Keratinocyte (primary cell): ENCODE data around the gene IGBP1. TPM values are rescaled to one million over a fixed set of nuclear protein-coding genes. Genes with fewer than 3 reads are reported as not detected.
"Not testable (repeated sequence)": the region's sequence is repeated elsewhere in the genome, so short reads cannot be mapped to it uniquely, and the experiment has no call there.

Experiments
- DNase-seq: peaks from one replicate; pipeline ENCODE4 v3.0.0-alpha.2; 2011; ENCODE audit warnings: low read depth, missing footprints, low spot score
- FAIRE-seq: peaks from 2 replicates; lab custom pipeline; 2011; peaks lifted over from hg19 to GRCh38; lab: Jason Lieb, UNC
- H2AFZ ChIP-seq: 2 replicates; pipeline ENCODE4 v1.6.0; 2012; ENCODE audit warnings: low read length, control low read depth, inconsistent platforms; ENCODE audit not compliant: control insufficient read depth
- H3K27ac ChIP-seq: 2 replicates; pipeline ENCODE4 v1.5.1; 2011; ENCODE audit warnings: low read length; ENCODE audit not compliant: control insufficient read depth, insufficient read depth
- H3K27me3 ChIP-seq: 3 replicates; pipeline ENCODE4 v1.6.0; 2011; ENCODE audit warnings: low read length; ENCODE audit not compliant: control insufficient read depth, insufficient read depth; ENCODE audit errors: extremely low read depth
- H3K36me3 ChIP-seq, 2 experiments: 2 replicates in 1 of 2; 3 replicates in 1 of 2; pipeline ENCODE4 v1.5.1; 2011; ENCODE audit warnings: low read length in 2 of 2, mild to moderate bottlenecking in 1 of 2; ENCODE audit not compliant: control insufficient read depth in 2 of 2, insufficient read depth in 2 of 2; ENCODE audit errors: extremely low read depth in 1 of 2
- H3K4me1 ChIP-seq: 3 replicates; pipeline ENCODE4 v1.5.1; 2011; ENCODE audit warnings: low read length; ENCODE audit not compliant: control insufficient read depth, insufficient read depth; ENCODE audit errors: extremely low read depth
- H3K4me2 ChIP-seq: 3 replicates; pipeline ENCODE4 v1.6.0; 2011; ENCODE audit warnings: low read depth, low read length; ENCODE audit not compliant: control insufficient read depth, insufficient read depth; ENCODE audit errors: extremely low read depth
- H3K4me3 ChIP-seq, 3 experiments: fragments of 200-600 bp in 1 of 3; sonication (generic) in 1 of 3; 2 replicates in 2 of 3; 3 replicates in 1 of 3; pipeline ENCODE4 v1.5.1; 2011 to 2016; ENCODE audit warnings: low read length in 3 of 3, mild to moderate bottlenecking in 3 of 3, control low read depth in 2 of 3, inconsistent platforms in 1 of 3, low read depth in 1 of 3, mixed read lengths in 1 of 3, mixed run types in 1 of 3, moderate library complexity in 1 of 3; ENCODE audit not compliant: control insufficient read depth in 2 of 3, insufficient read depth in 2 of 3; ENCODE audit errors: extremely low read depth in 1 of 3
- H3K79me2 ChIP-seq: 2 replicates; pipeline ENCODE4 v1.6.0; 2012; ENCODE audit warnings: low read length; ENCODE audit not compliant: control insufficient read depth, insufficient read depth
- H3K9ac ChIP-seq: 3 replicates; pipeline ENCODE4 v1.6.0; 2011; ENCODE audit warnings: low read length; ENCODE audit not compliant: control insufficient read depth, insufficient read depth; ENCODE audit errors: extremely low read depth
- H3K9me1 ChIP-seq: 3 replicates; pipeline ENCODE4 v1.6.0; 2011; ENCODE audit warnings: low read length; ENCODE audit not compliant: control insufficient read depth, insufficient read depth; ENCODE audit errors: extremely low read depth
- H3K9me3 ChIP-seq: 2 replicates; pipeline ENCODE4 v1.5.1; 2012; ENCODE audit warnings: low read depth, low read length; ENCODE audit not compliant: control insufficient read depth
- H4K20me1 ChIP-seq: 3 replicates; pipeline ENCODE4 v1.6.0; 2011; ENCODE audit warnings: low read length; ENCODE audit not compliant: control insufficient read depth, insufficient read depth; ENCODE audit errors: extremely low read depth
- EZH2 ChIP-seq: IDR thresholded peaks from one replicate; pipeline ENCODE4 v1.6.1; 2012; ENCODE audit warnings: inconsistent platforms, mild to moderate bottlenecking, low read length, moderate library complexity
- dilution Hi-C: fragments of 300-500 bp; cut with MboI; formaldehyde crosslinking; loops from one replicate; pipeline ENCODE4 v1.7.0; 2020; ENCODE audit warnings: low sequenced_read_pairs; ENCODE audit not compliant: extremely low pct_ligation_motif_present
- polyA plus RNA-seq, 5 experiments: library from polyadenylated mRNA; depleted of rRNA in 3 of 5; stranded (reverse) in 3 of 5; stranded (forward) in 1 of 5; unstranded in 1 of 5; fragments of >200 nt; gene quantifications; 1 replicate in 1 of 5; 2 replicates in 3 of 5; 3 replicates in 1 of 5; pipeline versions ENCODE4 v1.2.1 to v1.2.3, GENCODE V29; 2011 to 2012; ENCODE audit warnings: missing spikeins in 2 of 5, low read depth in 1 of 5, low replicate concordance in 1 of 5
- TF ChIP-seq, protein P1 (sequence below), 3 experiments: IDR thresholded peaks in 1 of 3; conservative IDR thresholded peaks in 1 of 3; optimal IDR thresholded peaks in 1 of 3; 2 replicates in 2 of 3; 3 replicates in 1 of 3; pipeline versions ENCODE3 to v1.5.1; 2011; ENCODE audit warnings: low read length in 3 of 3, mild to moderate bottlenecking in 3 of 3, moderate library complexity in 2 of 3, control low read depth in 1 of 3, inconsistent platforms in 1 of 3; ENCODE audit not compliant: insufficient read depth in 2 of 3; ENCODE audit errors: extremely low read depth in 1 of 3

Gene IGBP1
- polyA plus RNA-seq, 1 donor (not counting 4 experiments of a cell fraction or from before 2014, with no cell fraction given) = 65.5 TPM

DNA sequence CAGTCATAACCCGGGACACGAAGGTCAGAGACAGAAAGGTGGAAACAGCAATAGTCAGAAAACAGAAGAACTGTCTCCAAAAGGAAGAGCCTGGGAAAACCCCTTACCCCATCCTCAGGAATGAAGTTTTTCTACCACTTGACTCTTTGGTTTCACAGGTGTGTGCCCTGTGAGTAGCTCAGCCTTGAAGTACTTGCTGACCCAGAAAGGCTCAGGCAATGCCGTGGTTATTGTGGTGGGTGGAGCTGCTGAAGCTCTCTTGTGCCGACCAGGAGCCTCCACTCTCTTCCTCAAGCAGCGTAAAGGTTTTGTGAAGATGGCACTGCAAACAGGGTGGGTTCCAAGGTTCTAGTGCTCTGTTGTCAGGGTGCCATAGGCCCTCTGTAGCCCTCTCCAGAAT, 68.5 kb downstream of the IGBP1 start:
- dilution Hi-C loops = no loop called here
- H3K9me1 ChIP-seq = no peaks in the 10 kb centered on the region
- no peak for DNase-seq
- no peak overlapping the region for H3K4me3 ChIP-seq
- no peaks in the 10 kb centered on the region for H3K4me1 ChIP-seq
- FAIRE-seq = no peak
- no peaks in the 10 kb centered on the region for H4K20me1 ChIP-seq
- no peak overlapping the region for H2AFZ ChIP-seq
- no peak overlapping the region for H3K4me2 ChIP-seq
- no peaks in the 10 kb centered on the region for H3K79me2 ChIP-seq
- H3K27me3 ChIP-seq = peaks cover 7% of the 10 kb centered on the region
- no peak overlapping the region for H3K27ac ChIP-seq
- no peaks in the 10 kb centered on the region for H3K9me3 ChIP-seq
- H3K36me3 ChIP-seq = no peaks in the 10 kb centered on the region
- TF ChIP-seq, protein P1, sequence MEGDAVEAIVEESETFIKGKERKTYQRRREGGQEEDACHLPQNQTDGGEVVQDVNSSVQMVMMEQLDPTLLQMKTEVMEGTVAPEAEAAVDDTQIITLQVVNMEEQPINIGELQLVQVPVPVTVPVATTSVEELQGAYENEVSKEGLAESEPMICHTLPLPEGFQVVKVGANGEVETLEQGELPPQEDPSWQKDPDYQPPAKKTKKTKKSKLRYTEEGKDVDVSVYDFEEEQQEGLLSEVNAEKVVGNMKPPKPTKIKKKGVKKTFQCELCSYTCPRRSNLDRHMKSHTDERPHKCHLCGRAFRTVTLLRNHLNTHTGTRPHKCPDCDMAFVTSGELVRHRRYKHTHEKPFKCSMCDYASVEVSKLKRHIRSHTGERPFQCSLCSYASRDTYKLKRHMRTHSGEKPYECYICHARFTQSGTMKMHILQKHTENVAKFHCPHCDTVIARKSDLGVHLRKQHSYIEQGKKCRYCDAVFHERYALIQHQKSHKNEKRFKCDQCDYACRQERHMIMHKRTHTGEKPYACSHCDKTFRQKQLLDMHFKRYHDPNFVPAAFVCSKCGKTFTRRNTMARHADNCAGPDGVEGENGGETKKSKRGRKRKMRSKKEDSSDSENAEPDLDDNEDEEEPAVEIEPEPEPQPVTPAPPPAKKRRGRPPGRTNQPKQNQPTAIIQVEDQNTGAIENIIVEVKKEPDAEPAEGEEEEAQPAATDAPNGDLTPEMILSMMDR (optimal IDR thresholded peaks at IDR 0.05 in 1 of 3, IDR thresholded peaks at IDR 0.05 in 1 of 3, conservative IDR thresholded peaks at IDR 0.05 in 1 of 3; ENCODE audit: extremely low read depth in 1 of 3, insufficient read depth in 2 of 3, low read length in 3 of 3) = no peak
- no peak for TF ChIP-seq EZH2
- no peak overlapping the region for H3K9ac ChIP-seq

DNA sequence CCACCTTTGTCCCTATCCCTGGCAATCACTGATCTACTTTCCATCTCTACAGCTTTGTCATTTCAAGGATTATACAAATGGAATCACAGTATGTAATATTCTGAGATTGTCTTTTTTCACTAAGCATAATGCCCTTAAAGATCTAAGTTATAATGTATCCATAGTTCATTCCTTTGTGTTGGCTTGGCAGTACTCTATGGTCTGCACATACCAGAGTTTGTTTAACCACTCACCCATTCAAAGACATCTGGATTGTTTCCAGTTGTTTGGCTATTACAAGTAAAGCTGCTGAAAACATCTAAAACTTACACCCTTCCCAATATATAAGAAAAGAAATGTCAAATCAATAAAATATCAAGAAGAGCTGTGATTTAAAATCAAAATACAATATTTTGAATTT, 75.2 kb downstream of the IGBP1 start:
- Histone ChIP-seq H3K9me3 (no peaks in the 10 kb centered on the region), H2AFZ (no peak overlapping the region), H3K4me1 (no peaks in the 10 kb centered on the region), H3K9ac (no peak overlapping the region), H3K27ac (no peak overlapping the region), H3K4me2 (no peak overlapping the region), H3K36me3 (no peaks in the 10 kb centered on the region), H3K4me3 (no peak overlapping the region), H4K20me1 (no peaks in the 10 kb centered on the region), H3K79me2 (no peaks in the 10 kb centered on the region), H3K9me1 (no peaks in the 10 kb centered on the region), H3K27me3 (peaks cover 3% of the 10 kb centered on the region)
- no peak for TF ChIP-seq EZH2
- TF ChIP-seq, protein P1 (optimal IDR thresholded peaks at IDR 0.05 in 1 of 3, IDR thresholded peaks at IDR 0.05 in 1 of 3, conservative IDR thresholded peaks at IDR 0.05 in 1 of 3; ENCODE audit: extremely low read depth in 1 of 3, insufficient read depth in 2 of 3, low read length in 3 of 3) = no peak
- dilution Hi-C loops = no loop called here
- FAIRE-seq = no peak
- DNase-seq = no peak

GRCh38 chrX:70209570-70209969, 76.3 kb downstream of the IGBP1 start:
- not testable (repeated sequence) for FAIRE-seq

More at GRCh38 chrX:70209570-70209969, 76.3 kb downstream of the IGBP1 start:
- H3K27me3 ChIP-seq, H3K27ac ChIP-seq, H3K4me1 ChIP-seq, H3K9me3 ChIP-seq, H2AFZ ChIP-seq, H3K9ac ChIP-seq, H3K36me3 ChIP-seq, H4K20me1 ChIP-seq, H3K79me2 ChIP-seq, H3K4me2 ChIP-seq, H3K4me3 ChIP-seq, H3K9me1 ChIP-seq, dilution Hi-C loops, DNase-seq: not testable (repeated sequence)
